Measurements from ENCODE around the gene KANTR. TPM values are rescaled to one million over a fixed set of nuclear protein-coding genes. Genes with fewer than 3 reads are reported as not detected.

Gene KANTR
- total RNA-seq, 1 experiment from 2014 or later = 7.7 TPM

DNA sequence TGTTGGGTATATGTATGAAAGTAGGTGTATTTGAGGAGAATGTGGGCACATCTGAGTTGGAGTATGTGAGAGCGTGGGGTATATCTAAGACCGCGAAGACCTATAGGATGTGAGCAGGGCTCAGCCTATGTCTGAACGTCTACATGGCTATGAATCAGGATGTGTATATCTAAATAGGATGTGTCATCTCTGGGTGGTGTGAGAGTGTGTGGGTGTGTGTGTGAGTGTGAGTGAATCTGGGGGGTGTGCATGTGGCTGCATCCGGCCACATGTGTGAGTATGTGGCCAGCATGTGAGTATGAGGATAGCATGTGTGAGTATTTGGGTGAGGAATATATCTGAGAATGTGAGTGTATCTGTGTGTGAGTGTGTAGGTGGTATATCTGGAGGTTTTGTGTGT, 37.6 kb upstream of the KANTR start:
- no peak overlapping the region for H2AK5ac ChIP-seq (ENCODE audit: insufficient read length, low read length)
- no peaks in the 10 kb centered on the region for H3K23me2 ChIP-seq (ENCODE audit: insufficient read length, low read depth, low read length, poor library complexity, severe bottlenecking)
- no peak overlapping the region for H4K91ac ChIP-seq (ENCODE audit: insufficient read length, low read depth, low read length)
- H2BK15ac ChIP-seq (ENCODE audit: low read depth, low read length) = no peak overlapping the region
- no peak overlapping the region for H2AFZ ChIP-seq (ENCODE audit: low read length)
- Mint-ChIP-seq H3K27me3 (ENCODE audit: low read depth) (no peaks in the 10 kb centered on the region), H3K36me3 (ENCODE audit: insufficient read depth in 1 of 3, low read depth in 3 of 3) (peaks cover 0 to 3% (median 0%) of the 10 kb centered on the region in 3 experiments; a peak in 3 of 7 replicates), H3K9me3 (peaks cover 15 to 16% of the 10 kb centered on the region in 2 experiments), H3K4me1 (no peaks in the 10 kb centered on the region), H3K27ac (no peak overlapping the region), H3K4me3 (no peak overlapping the region)
- H4K5ac ChIP-seq (ENCODE audit: insufficient read length, low read depth, low read length) = no peak overlapping the region
- no peak overlapping the region for H3K4ac ChIP-seq (ENCODE audit: low read depth, low read length)
- TF ChIP-seq CTCF (conservative IDR thresholded peaks at IDR 0.05) = no peak
- no peak overlapping the region for H3K14ac ChIP-seq (ENCODE audit: insufficient read depth, low read length)
- no peaks in the 10 kb centered on the region for H3K4me1 ChIP-seq (ENCODE audit: insufficient read depth, low read length)
- no peaks in the 10 kb centered on the region; the same call in 1 of the 2 replicates for H3K79me2 ChIP-seq (ENCODE audit: insufficient read depth, low read length)
- no peak overlapping the region for H3K9ac ChIP-seq (ENCODE audit: extremely low read depth, insufficient read length, low read length)
- no peak overlapping the region for H3K23ac ChIP-seq (ENCODE audit: insufficient read length, low read depth, low read length)
- H2BK12ac ChIP-seq (ENCODE audit: insufficient read length, low read depth, low read length) = no peak overlapping the region
- no peak overlapping the region for H3K56ac ChIP-seq (ENCODE audit: insufficient read length, low read depth, low read length)
- no peaks in the 10 kb centered on the region for H4K20me1 ChIP-seq (ENCODE audit: control insufficient read depth, insufficient read depth, insufficient read length)
- H3T11ph ChIP-seq (ENCODE audit: low read length) = no peak overlapping the region
- no peak overlapping the region for H2BK5ac ChIP-seq (ENCODE audit: insufficient read length, low read length)
- H3K27me3 ChIP-seq (ENCODE audit: insufficient read depth, low read length) = no peaks in the 10 kb centered on the region
- no peaks in the 10 kb centered on the region for H3K79me1 ChIP-seq (ENCODE audit: insufficient read depth, low read depth, low read length, poor library complexity, severe bottlenecking)
- no peak overlapping the region for H2BK120ac ChIP-seq (ENCODE audit: low read depth, low read length, poor library complexity, severe bottlenecking)
- H3K18ac ChIP-seq (ENCODE audit: insufficient read length, low read depth, low read length) = no peak overlapping the region
- H3K9me3 ChIP-seq (ENCODE audit: control insufficient read depth, low read depth, low read length) = peaks cover 53% of the 10 kb centered on the region
- no peak overlapping the region for H3K27ac ChIP-seq (ENCODE audit: insufficient read length, low read depth, low read length)
- no peak for DNase-seq
- no peak overlapping the region for H3K4me2 ChIP-seq (ENCODE audit: insufficient read depth, insufficient read length, low read length)
- WGBS (ENCODE audit: extremely low coverage, insufficient read length, low lambda C conversion rate) = no CpG with 5 or more reads among the region's 5 CpGs
- no peak overlapping the region for H2BK20ac ChIP-seq (ENCODE audit: low read depth, low read length, poor library complexity, severe bottlenecking)
- no peak overlapping the region for H4K8ac ChIP-seq (replicated peaks; ENCODE audit: insufficient read length, low read depth, low read length)

Measured in H9 (cell line).